Head of caudate nucleus (tissue), 42 donors: Measurements from ENCODE around the gene PDE2A.

ENCODE experiments used
- DNase-seq, 42 donors: peaks; one replicate each; pipeline versions ENCODE4 v3.0.0 to v3.0.0-alpha.2; 2020 to 2021; ENCODE audit warnings: mixed read lengths in 7 of 42
- intact Hi-C: fragments of 100-400 bp; cut with DNase I; formaldehyde crosslinking; loops from one replicate; pipeline ENCODE4 v1.15.0; 2022

The PDE2A gene

DNA sequence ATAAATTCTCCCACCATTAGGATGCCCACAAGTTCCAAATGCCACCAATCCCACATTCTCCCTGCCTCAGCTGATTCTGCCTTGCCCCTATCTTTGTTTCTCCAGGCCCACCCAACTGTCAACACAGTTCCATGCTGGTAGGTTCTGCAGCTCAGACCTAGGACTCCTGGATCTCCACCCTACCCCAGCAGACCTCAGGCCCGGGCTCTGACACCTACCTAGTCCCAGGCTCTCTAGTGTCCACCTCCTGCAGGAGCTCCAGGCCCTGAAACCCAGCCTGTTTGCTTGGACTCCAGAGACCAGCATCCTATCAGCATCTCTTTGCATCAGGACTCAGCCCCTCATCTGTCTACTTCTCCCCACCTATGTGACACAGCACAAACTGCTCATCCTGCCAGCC, 86.5 kb downstream of the PDE2A start:
- intact Hi-C loops: loop anchor here (5.0 kb wide), 1 partner anchor 55 kb away; no protein-coding TSS in a partner anchor
- DNase-seq: no peak

DNA sequence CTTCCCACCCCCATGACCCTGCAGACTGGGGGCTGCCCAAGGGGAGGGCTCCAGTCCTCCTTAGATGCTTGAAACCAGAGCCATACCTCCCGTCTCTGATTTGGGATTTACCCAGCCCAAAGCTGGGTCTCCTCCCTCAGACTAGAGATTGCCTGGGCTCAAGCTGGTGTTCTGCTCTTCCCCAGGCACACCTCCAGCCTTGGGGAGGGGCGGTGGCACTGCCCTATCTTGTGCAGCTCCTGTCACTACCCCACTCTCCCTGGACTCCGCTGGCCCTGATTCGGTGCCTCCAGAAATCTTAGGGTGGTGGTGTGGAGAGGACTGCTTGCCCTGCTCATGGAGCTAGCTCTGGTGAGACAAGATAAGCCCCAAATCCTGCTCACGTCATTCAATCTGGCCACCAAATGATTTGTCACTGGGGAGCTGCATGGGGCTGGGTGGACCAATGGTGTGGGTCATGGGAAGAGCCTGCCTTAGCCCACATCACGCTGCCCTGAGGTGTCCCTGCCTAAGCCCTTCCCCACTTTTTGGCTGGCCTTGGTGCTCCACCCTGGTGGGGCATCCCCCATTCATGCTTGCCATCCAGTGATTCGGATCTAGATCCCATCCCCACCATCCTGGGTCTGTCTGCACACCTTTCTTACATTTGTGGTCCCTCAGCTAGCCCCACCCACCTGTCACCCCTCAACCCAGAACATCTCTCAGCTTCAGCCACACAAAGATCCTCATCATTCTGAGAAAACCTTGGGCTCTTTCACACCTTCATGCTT, 87.7 kb downstream of the PDE2A start:
- intact Hi-C loops: loop anchor here (5.0 kb wide), 1 partner anchor 56 kb away; no protein-coding TSS in a partner anchor
- no peak for DNase-seq

GRCh38 chr11:72585762-72586311, 88.4 kb downstream of the PDE2A start:
- intact Hi-C loops: loop anchor here (5.0 kb wide), 1 partner anchor 56 kb away; no protein-coding TSS in a partner anchor
- peak; percentile 44 to 89 (median 70) for DNase-seq

- no peak for DNase-seq
- intact Hi-C loops: loop anchor here (5.0 kb wide), 1 partner anchor 57 kb away; no protein-coding TSS in a partner anchor
Measured at GRCh38 chr11:72584939-72585597, 89.2 kb downstream of the PDE2A start.

- intact Hi-C loops: no loop called here
- DNase-seq: peak in 26 of 42 donors; percentile 22 to 69 (median 44)
Measured at GRCh38 chr11:72584293-72584938, 89.8 kb downstream of the PDE2A start.

GRCh38 chr11:72583616-72584292, 90.5 kb downstream of the PDE2A start:
- intact Hi-C loops: no loop called here
- DNase-seq: no peak

- intact Hi-C loops: no loop called here
- DNase-seq: no peak
Measured at GRCh38 chr11:72583177-72583553, 91.1 kb downstream of the PDE2A start.

- intact Hi-C loops: no loop called here
- peak in 2 of 42 donors; percentile 10 to 13 for DNase-seq
Measured at GRCh38 chr11:72582206-72583176, 91.7 kb downstream of the PDE2A start.

DNA sequence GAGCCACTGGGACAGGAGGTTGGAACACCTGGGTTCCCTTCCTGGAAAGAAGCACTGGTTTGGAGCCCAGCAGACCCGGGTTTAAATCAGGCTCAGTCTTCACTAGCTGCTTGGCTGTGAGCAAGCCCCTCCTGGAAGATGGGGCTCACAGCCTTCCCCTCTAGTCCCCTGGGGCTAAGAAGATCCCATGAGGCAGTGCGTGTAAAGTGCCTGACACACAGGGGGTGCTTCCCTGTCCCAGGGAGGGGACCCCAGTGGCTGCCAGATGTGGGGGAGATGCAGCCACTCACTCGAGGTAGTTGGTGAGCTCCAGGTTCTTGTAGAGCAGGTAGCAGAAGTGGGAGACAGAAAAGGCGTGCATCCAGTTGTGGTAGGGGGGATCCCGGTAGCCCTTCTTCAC, 93.2 kb downstream of the PDE2A start:
- DNase-seq: no peak
- intact Hi-C loops: no loop called here

DNA sequence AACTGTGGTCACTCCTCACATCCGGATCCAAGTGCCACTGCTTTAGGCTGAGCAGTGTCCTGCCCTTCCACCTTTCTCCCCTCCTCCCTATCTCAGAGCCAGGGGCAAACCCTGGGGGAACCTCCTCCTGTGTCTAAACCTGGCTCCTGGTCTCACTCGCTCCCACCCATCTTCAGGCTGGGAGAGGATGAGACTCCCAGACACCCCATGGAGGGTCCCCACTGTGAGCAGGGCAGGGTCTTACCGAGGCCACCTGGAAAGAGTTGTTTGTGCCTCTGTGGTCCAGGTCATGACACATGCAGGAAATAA, 93.6 kb downstream of the PDE2A start:
- DNase-seq: peak in 1 of 42 donors; percentile 4
- intact Hi-C loops: no loop called here

- peak in 5 of 42 donors; percentile 2 to 10 (median 6) for DNase-seq
- intact Hi-C loops: loop anchor here (10.0 kb wide), 1 partner anchor 105 kb away; no protein-coding TSS in a partner anchor
Measured at GRCh38 chr11:72579816-72580641, 94.2 kb downstream of the PDE2A start.

DNA sequence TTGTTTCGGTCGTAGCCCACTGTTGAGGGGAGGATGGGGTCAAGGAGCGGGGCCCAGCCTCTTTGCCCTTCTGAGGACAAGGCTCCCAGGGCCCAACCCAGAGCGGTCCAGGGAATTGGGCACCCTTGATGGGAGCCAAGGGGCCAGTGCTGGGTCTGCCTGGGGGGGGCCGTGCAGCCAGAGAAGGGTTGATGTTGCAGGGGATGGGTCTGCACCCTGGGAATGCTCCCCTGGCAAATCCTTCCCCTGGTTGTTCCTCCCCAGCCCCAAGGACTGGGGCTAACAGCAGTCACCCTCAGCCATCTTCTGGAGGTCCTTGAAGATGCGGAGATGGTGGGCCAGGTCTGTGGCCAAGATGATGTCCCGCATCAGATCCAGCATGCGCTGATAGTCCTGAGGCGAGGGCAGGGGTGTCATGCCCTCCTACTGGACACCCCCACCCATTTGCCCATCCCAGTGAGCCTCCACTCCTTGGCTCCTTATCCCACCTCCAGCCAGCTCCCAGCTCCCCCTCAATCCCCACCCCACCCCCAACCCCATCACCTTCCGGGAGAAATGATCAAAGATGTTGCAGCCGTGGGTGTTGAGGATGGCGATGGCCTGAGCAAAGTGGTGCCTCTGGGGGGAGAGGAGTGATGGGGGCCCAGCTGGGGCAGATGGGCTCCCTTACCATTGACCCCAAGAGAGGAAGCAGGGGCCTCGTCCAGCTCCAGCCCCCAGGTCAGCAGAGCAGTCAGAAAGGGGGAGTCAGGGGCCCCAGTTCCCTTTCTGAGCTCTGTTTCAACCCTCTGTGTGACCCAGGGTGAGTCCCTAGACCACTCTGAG, 95.0 kb downstream of the PDE2A start:
- peak in 4 of 42 donors; percentile 1 to 15 (median 6) for DNase-seq
- intact Hi-C loops: loop anchor here (10.0 kb wide), 1 partner anchor 104 kb away; no protein-coding TSS in a partner anchor

DNA sequence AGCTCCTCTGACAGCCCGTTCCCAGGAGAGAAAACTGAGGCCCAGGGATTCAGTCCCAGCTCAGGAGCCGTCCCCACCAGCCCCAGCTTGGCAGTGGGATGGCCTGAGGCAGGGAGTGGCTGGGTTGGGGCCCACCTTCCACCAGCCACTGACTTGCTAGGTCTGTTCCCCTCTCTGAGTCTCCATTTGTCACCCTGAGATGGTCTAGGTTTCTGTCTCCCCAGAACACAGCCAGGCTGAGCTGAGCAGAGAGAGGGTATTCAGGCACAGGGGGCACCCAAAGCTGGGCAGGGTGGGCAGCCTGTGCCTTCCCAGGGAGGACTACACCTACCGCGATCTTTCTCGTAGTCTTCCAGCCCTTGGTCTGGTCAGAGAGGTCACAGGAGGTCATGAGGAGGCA, 95.7 kb downstream of the PDE2A start:
- peak in 3 of 42 donors; percentile 3 to 15 (median 5) for DNase-seq

DNA sequence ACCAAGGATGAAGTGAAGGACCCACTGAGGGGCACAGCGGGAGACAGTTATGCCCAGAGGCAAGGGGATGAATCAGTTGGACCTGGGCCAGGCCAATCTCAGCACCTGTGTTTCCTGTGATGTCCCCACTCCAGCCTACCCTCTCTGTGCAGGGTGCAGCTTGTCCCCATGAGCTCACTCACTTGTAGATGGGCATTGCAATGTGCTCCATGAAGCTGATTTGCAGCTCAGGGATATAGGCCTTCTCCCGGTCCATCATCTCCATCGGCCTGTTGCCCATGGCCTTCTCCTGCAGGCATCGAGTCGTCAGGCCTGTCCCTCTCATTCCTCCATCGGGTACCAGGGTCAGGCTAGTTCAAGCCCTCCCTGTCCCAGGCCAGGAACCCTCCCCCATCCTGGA, 96.2 kb downstream of the PDE2A start:
- intact Hi-C loops: loop anchor here (10.0 kb wide), 1 partner anchor 103 kb away; no protein-coding TSS in a partner anchor
- peak in 5 of 42 donors; percentile 4 to 15 (median 13) for DNase-seq

More for the DNA sequence above, 95.7 kb downstream of the PDE2A start:
- intact Hi-C loops: loop anchor here (10.0 kb wide), 1 partner anchor 104 kb away; no protein-coding TSS in a partner anchor

- peak in 6 of 42 donors; percentile 6 to 23 (median 12) for DNase-seq
Measured at GRCh38 chr11:72577271-72577721, 96.9 kb downstream of the PDE2A start.

DNA sequence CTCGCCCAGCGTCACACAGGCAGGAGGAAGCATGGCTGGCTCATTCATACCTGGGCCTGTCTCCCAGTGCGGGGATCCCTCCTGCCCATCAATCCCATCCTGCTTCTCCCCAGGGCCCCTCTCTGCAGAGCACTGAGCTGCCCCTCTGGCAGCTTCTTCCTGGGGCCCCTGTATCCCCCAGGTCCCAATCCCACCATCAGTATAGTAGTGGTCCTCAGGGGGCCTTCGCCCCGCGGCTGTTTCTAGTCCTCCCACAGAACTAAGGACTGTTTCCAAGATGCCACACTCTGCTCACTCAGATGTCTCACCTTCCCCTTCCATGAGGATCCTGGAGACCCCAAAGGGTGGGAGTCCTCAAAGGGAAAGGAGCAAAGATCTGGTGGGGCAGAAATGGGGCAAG, 97.6 kb downstream of the PDE2A start:
- intact Hi-C loops: loop anchor here (10.0 kb wide), 1 partner anchor 102 kb away; no protein-coding TSS in a partner anchor
- peak in 7 of 42 donors; percentile 0 to 20 (median 7) for DNase-seq

More at GRCh38 chr11:72577271-72577721, 96.9 kb downstream of the PDE2A start:
- intact Hi-C loops: loop anchor here (10.0 kb wide), 1 partner anchor 102 kb away; no protein-coding TSS in a partner anchor
